ENCODE data around the gene CEP72. TPM values are rescaled to one million over a fixed set of nuclear protein-coding genes. Genes with fewer than 3 reads are reported as not detected.

Gene CEP72
- total and polyA plus RNA-seq, 4 donors = 1.3 to 5.9 (median 2.6) TPM

GRCh38 chr5:573206-573605 is 38.9 kb upstream of the CEP72 start:
- H3K27ac ChIP-seq (ENCODE audit: low read depth in 1 of 2, low read length in 2 of 2) = no peak overlapping the region
- no peak overlapping the region for H3K4me3 ChIP-seq (ENCODE audit: low read depth in 1 of 3, low read length in 3 of 3)
- peaks cover 0 to 4% (median 1%) of the 10 kb centered on the region in 4 donors for H3K27me3 ChIP-seq (ENCODE audit: control insufficient read depth in 4 of 4, insufficient read depth in 4 of 4, low read length in 3 of 4)
- H3K36me3 ChIP-seq (ENCODE audit: control insufficient read depth in 4 of 4, insufficient read depth in 3 of 4, low read depth in 1 of 4, low read length in 3 of 4) = no peaks in the 10 kb centered on the region
- no peak for TF ChIP-seq ZBTB33 (IDR thresholded peaks at IDR 0.05)
- TF ChIP-seq GABPA (IDR thresholded peaks at IDR 0.05 in 1 of 2, conservative IDR thresholded peaks at IDR 0.05 in 1 of 2) = no peak
- TF ChIP-seq HNF4A (conservative IDR thresholded peaks at IDR 0.05) = no peak
- TF ChIP-seq CTCF (IDR thresholded peaks at IDR 0.05; ENCODE audit: low read depth, low read length, missing input control) = no peak
- H3K9me3 ChIP-seq (ENCODE audit: control insufficient read depth in 4 of 4, low read length in 3 of 4) = peaks cover 4 to 16% (median 7%) of the 10 kb centered on the region in 4 donors
- no peak for DNase-seq (ENCODE audit: low spot score)
- H3K9ac ChIP-seq (ENCODE audit: low read depth in 1 of 2, low read length in 2 of 2) = no peak overlapping the region
- 90% methylated on average over 12 of the region's 12 CpGs for WGBS
- H3K4me1 ChIP-seq (ENCODE audit: control insufficient read depth in 4 of 4, insufficient read depth in 4 of 4, low read length in 3 of 4) = no peaks in the 10 kb centered on the region

GRCh38 chr5:573976-574375 is 38.2 kb upstream of the CEP72 start:
- Histone ChIP-seq H3K36me3 (ENCODE audit: control insufficient read depth in 4 of 4, insufficient read depth in 3 of 4, low read depth in 1 of 4, low read length in 3 of 4) (no peaks in the 10 kb centered on the region), H3K4me3 (ENCODE audit: low read depth in 1 of 3, low read length in 3 of 3) (no peak overlapping the region), H3K4me1 (ENCODE audit: control insufficient read depth in 4 of 4, insufficient read depth in 4 of 4, low read length in 3 of 4) (no peaks in the 10 kb centered on the region), H3K27ac (ENCODE audit: low read depth in 1 of 2, low read length in 2 of 2) (no peak overlapping the region), H3K9ac (ENCODE audit: low read depth in 1 of 2, low read length in 2 of 2) (no peak overlapping the region), H3K9me3 (ENCODE audit: control insufficient read depth in 4 of 4, low read length in 3 of 4) (peaks cover 4 to 16% (median 7%) of the 10 kb centered on the region in 4 donors), H3K27me3 (ENCODE audit: control insufficient read depth in 4 of 4, insufficient read depth in 4 of 4, low read length in 3 of 4) (peaks cover 0 to 6% (median 2%) of the 10 kb centered on the region in 4 donors)
- TF ChIP-seq REST (IDR thresholded peaks at IDR 0.05) (no peak), RAD21 (IDR thresholded peaks at IDR 0.05) (no peak), HNF4A (conservative IDR thresholded peaks at IDR 0.05) (no peak), NR2F2 (IDR thresholded peaks at IDR 0.05) (no peak)
- 48% methylated on average over 16 of the region's 16 CpGs for WGBS
- DNase-seq (ENCODE audit: low spot score) = no peak

GRCh38 chr5:574906-575305 is 37.2 kb upstream of the CEP72 start:
- no peak for DNase-seq (ENCODE audit: low spot score)
- H3K36me3 ChIP-seq (ENCODE audit: control insufficient read depth in 4 of 4, insufficient read depth in 3 of 4, low read depth in 1 of 4, low read length in 3 of 4) = no peaks in the 10 kb centered on the region
- H3K9me3 ChIP-seq (ENCODE audit: control insufficient read depth in 4 of 4, low read length in 3 of 4) = peaks cover 4 to 16% (median 7%) of the 10 kb centered on the region in 4 donors
- no peaks in the 10 kb centered on the region for H3K4me1 ChIP-seq (ENCODE audit: control insufficient read depth in 4 of 4, insufficient read depth in 4 of 4, low read length in 3 of 4)
- 90% methylated on average over 16 of the region's 16 CpGs for WGBS
- no peak overlapping the region for H3K27ac ChIP-seq (ENCODE audit: low read depth in 1 of 2, low read length in 2 of 2)
- no peak for TF ChIP-seq JUND (IDR thresholded peaks at IDR 0.05)
- no peak for TF ChIP-seq RAD21 (IDR thresholded peaks at IDR 0.05)
- TF ChIP-seq RXRA (IDR thresholded peaks at IDR 0.05) = no peak
- TF ChIP-seq GABPA (IDR thresholded peaks at IDR 0.05 in 1 of 2, conservative IDR thresholded peaks at IDR 0.05 in 1 of 2) = no peak
- peaks cover 0 to 9% (median 2%) of the 10 kb centered on the region in 4 donors for H3K27me3 ChIP-seq (ENCODE audit: control insufficient read depth in 4 of 4, insufficient read depth in 4 of 4, low read length in 3 of 4)
- no peak overlapping the region for H3K9ac ChIP-seq (ENCODE audit: low read depth in 1 of 2, low read length in 2 of 2)
- H3K4me3 ChIP-seq (ENCODE audit: low read depth in 1 of 3, low read length in 3 of 3) = no peak overlapping the region
